ENCODE results near the gene CEP131.

The CEP131 gene

DNA sequence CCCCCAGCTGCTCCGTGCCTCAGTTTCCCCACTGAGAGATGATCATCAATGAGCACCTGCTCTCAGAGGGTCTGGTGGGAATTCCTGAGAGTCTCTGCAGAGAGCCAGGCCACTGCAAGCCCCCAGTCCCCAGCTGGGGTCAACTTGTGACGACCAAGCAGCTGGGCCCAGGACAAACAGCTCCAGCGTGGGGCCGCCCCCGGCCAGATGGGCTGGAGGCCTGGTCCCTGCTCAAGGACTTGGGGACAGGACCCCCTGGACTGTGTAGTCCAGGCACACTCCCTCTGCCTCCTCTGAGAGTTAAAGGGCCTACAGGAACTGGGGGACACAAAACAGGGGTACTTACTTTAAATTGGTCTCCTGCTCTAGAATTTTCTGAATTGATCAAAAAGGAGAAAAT lies 40.2 kb downstream of the CEP131 start:
- no peak for DNase-seq

DNA sequence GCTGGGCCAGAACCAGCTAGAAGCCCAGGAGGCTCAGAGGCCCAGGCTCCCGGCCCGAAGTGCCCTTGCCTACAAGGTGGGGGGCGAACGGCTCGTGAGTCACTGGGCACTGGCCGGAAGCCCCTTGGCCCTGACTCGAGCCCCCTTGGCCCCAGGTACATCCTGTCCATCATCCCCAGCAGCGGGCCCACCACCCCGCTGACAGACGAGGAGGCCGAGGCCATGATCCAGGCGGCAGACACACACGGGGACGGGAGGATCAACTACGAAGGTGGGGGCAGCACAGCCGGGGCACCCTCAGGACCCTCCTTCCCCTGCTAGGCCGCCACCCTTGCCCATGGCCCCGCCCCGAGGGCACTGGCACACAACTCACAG lies 41.0 kb downstream of the CEP131 start:
- DNase-seq = no peak

DNA sequence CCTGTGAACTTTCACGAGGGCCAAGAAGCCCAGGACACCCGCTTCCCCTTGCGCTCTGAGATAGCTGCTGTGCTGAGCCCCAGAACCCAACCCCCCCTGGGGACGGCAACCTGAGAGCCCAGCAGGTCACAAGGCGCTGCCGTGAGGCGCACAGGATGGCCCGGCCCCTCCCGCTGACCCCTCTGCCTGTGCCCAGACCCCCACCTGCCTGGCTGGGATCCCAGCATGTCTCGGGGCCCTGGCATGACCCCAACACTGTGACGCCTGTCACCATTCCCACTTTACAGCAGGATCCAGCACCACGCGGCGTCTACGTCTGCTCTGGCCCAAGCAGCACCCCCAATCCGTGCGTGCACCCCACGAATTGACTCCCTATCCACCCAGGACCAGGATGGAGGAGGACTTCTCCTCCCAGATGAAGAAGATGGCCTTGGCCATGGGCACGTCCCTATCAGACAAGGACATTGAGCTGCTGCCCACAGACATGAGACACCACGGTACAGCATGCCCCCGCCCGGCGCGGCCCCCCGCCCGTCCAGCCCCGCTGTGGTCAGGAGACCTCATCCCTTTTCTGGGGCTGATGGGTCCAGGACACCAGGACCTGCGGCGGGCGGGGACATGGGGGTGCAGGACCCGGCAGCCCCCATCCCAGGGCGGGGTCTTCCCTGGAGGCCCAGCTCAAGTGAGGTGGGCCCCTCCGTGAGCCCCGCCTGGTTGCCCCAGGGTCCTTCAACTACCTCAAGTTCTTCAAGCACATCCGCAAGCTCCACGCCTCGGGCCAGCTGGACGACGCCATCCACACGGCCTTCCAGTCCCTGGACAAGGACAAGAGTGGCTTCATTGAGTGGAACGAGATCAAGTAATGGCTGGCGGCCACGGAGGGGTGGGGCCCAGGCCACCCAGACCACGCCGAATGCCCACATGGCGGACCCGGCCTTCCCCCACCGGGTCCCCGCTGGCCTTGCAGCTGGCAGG lies 41.6 kb downstream of the CEP131 start:
- DNase-seq = no peak

DNA sequence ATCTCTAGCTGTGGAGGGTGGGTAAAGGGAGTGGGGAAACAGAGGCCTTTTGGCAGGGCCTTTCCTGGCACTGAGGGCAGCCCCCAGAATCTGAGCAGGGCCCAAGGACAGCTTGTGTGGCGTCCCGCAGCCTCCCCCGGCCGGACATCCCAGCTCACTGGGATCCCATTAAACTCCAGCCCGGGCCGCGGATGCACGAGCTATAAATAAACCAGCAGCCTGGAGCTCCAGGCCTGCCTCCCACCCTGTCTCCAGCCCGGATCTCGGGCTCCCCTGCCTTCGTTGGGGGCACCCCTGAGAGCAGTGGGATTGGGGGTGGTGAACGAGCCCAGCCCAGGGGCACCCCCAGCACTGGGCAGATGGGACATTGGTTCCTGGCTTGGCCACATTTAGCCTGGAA lies 42.9 kb downstream of the CEP131 start:
- no peak for DNase-seq

DNA sequence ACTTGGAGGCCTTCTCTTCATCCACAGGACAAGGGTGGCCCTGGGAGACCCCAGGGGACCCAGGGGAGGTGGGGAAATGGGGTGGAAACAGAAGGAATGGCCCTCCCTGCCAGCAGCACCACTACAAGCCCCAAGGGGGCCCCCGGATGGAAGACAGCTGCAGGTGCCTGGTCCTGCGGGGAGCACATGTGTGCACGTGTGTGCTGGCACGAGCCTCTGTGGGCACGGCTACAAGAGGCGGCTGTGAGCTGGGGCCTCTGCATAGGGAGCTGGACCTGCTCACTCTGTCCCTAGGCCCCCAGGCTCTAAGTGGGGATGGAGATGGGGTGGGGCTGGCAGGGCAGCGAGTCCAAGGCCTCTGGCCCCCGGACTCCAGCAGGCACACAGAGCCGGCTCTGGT lies 43.5 kb downstream of the CEP131 start:
- no peak for DNase-seq

DNA sequence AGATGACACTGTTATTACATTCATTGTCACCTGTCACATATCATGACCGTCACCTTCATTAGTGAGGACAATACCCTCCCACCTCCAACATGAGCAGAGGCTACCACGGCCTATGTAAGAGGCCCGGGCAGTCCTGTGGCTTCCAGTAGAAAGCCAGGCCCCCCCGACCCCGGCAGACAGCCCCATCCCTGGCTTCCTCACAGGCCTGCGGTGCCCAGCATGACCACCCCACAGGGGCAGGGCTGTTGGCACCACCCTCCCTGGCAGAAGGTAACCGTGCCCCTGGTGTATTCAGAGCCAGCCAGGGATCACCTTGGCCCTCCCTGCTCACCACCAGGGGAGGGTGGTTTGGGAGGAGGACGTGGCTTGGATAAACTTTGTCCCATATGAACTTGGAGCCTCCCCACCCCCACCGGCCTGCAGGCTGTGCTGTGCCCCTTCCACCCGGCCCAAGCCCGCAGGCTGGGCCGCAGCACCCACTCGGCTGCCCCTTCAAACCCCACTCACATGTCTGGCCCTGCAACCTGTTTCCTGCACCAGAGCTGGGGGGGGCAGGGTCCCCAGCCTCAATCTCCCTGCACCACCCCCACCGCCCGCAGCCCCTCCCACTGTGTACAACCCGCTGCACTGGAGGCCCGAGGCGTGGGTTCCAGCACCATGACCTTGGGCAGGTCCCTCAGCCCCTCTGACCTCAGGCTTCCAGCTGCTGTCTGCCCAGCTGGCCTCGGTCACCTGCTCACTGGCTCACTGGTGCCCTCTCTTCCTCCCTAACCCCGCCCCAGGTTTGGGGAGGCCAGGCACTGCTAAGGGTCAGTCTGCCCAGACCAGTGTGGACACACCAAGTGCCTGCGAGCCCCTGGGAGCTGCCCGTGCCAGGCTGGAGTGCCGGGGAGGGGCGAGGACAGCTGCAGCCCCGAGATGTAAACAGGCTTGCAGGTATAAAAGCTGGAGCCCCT lies 44.4 kb downstream of the CEP131 start:
- DNase-seq = no peak

DNA sequence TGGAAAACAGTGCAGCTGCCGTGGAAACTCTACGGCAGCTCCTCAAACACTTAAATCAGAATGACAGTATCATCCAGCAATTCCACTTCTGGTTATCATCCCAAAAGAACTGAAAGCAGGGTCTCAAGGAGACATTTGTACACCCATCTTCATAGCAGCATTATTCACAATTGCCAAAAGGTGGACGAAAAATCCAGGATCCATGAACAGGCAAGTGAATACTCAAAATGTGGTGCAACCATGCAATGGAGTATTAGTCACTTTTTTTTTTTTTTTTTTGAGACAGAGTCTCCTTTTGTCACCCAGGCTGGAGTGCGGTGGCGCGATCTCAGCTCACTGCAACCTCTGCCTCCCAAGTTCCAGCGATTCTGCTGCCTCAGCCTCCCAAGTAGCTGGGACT lies 46.1 kb downstream of the CEP131 start:
- DNase-seq = no peak

DNA sequence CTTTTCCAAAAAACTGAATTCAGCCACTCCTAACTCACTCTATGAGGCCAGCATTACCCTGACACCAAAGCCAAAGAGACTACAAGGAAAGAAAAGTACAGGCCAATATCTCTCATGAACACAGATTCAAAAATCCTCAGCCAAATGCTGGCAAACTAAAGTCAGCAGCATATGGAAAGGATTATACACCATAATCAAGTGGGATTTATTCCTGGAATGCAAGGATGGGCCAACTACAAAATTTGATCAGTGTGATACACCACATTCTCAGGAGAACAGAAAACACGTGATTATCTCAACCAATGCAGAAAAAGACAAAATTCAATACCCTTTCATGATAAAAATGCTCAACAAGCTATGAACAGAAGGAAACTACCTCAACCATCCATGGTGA lies 49.0 kb downstream of the CEP131 start:
- DNase-seq = no peak

DNA sequence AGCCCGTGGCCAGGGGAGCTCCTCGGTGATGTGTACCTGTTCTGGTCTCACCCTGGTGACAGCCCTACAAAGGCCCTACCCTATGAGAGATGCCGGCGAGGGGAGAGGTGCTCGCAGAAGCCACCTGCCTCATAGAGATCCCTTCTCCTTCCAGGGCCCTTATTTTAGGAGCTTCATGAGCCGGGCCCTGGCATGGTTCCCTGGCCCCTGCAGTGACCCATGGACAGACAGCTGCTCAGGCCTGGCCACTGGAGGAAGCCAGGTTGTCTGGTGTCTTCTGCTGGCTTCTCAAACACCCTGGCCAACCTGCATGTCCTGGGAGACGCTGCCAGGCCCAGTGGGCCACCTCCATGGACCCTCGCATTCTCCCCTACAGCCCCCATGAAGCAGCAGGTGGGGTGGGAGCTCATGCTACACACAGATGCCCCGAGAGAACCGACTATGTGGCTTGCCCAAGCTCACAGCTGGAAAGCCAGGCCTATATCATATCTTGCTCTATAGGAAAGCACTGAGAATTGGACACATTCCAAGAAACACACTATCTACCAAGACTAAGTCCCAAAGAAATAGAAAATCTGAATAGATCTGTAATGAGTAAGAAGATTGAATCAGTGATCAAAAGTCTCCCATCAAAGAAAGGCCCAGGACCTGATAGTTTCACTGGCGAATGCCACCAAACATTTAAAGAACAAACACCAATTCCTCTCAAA lies 49.6 kb downstream of the CEP131 start:
- no peak for DNase-seq

DNA sequence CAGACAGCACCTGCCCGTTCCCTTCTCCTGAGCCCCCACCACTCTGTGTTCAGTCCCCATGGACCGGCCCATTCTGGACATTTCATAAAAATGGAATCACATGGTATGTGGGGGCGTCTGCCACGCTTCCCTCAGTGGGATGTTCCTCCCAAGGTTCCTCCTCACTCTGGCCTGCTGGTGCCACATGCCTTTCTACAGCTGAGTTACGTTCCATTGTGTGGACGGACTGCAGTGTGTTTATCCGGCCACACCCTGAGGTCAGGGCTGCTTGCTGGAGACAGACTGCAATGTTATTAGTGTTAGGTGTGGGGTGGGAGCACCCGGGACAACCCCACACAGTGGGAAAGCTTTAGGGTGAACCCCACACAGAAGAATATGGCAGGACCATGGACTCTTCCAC lies 50.8 kb downstream of the CEP131 start:
- DNase-seq = no peak

DNA sequence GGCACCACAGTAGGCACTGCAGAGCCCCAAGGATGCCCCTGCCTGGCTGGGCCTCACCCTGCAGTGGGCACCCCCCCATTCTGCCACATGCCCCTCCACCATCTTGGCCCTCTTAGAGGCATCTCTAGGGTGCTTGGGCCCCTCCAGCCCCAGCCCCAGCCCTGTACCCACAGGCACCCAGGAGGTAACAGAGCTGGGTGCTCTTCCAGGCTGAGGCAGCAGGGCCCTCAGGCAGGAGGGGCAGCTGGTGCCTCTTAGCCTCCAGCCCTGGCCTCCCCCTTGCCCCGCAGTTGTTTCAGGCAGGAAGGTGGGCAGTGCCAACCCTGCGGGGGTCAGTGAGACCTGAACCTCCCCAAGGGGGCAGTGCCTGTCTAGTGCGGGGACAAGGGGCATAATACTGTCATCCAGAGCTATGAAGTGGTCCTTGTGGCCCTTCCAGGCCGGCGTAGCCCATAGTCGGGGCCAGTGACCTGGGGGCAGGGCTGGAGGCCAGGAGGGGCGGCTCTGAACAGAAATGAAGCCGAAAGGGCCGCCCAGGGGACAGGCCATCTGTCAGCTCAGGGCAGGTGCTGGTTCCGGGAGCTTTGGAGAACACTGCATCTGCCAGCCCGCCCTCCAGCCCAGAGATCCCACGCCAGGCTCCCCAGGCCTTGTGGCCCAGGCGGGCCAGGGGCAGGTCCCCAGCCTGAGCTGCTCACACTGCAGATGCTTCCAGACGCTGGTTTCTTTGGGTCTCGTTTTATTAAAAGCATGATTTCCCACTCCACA lies 51.9 kb downstream of the CEP131 start:
- no peak for DNase-seq

DNA sequence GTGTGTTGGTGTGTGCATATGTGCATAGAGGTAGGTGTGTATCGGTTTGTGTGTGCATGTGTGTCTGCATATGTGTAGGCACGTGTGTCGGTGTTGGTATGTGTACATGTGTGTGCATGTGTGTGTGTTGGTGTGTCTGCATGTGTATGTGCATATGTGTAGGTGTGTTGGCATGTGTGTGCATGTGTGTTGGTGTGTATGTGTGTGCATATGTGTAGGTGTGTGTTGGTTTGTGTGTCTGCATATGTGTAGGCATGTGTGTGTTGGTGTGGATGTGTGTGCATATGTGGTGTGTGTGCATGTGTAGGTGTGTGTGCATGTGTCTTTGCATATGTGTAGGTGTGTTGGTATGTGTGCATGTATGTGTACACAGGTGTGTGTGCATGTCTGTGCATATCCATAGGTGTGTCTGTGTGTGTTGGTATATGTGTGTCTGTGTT lies 52.9 kb downstream of the CEP131 start:
- no peak for DNase-seq

DNA sequence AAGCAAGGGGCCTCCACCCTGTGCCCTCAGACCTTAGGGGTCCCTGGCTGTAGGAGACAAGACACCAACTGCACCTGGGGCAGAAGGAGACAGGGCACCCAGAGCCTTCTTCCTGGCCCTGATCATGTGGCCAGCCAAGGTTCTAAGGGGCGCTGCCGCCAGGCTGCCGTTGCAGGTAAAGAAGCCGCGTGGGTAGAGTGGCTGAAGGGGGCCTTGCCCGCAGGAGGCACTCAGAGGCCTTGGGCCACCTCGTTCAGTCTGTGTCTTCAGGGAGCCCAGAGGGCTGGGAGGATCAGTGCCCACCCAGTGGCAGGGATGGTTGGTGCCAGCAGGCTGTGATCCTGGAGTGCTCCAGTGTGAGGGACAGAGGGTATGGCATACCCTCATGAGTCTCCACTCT lies 55.1 kb downstream of the CEP131 start:
- no peak for DNase-seq

DNA sequence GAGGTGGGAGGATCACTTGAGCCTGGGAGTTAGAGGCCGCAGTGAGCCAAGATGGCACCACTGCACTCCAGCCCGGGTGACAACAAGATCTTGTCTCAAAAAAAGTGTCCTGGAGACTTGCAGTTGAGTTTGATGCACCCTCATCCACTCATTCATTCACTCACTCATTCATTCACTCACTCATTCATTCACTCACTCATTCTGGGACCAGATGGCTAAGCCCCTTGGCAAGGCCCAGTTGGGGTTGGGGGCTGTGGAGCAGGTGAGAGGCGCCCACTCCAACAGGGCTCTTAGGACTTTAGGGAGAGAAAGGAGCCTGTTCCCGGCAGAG lies 55.6 kb downstream of the CEP131 start:
- no peak for DNase-seq

DNA sequence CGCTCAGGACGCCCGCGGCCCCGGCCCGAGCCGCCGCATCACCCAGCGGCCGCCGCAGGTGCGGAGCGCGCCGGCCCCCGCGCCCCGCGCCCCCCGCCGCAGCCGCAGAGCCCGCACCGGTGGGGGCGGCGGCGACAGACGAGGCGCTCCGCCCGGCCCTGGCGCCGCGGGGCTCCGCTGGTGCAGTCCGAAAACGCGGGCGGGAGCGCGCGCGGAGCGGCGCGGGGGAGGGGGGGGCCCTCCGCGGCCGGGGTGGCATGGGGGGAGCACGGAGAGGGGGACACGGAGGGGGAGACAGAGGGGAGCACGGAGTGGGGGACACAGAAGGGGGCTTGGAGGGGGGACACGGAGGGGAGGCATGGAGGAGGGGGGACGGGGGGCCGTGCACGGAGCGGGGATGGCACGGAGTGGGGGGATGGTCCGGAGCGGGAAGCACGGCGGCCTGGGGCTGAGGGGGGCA lies 56.7 kb downstream of the CEP131 start, which contains the start of gene AATK:
Gene AATK (minus strand): TSS at position 189 of the 460 bp plus-strand sequence. CDS start 229 bp downstream, outside the sequence.
- no peak for DNase-seq

DNA sequence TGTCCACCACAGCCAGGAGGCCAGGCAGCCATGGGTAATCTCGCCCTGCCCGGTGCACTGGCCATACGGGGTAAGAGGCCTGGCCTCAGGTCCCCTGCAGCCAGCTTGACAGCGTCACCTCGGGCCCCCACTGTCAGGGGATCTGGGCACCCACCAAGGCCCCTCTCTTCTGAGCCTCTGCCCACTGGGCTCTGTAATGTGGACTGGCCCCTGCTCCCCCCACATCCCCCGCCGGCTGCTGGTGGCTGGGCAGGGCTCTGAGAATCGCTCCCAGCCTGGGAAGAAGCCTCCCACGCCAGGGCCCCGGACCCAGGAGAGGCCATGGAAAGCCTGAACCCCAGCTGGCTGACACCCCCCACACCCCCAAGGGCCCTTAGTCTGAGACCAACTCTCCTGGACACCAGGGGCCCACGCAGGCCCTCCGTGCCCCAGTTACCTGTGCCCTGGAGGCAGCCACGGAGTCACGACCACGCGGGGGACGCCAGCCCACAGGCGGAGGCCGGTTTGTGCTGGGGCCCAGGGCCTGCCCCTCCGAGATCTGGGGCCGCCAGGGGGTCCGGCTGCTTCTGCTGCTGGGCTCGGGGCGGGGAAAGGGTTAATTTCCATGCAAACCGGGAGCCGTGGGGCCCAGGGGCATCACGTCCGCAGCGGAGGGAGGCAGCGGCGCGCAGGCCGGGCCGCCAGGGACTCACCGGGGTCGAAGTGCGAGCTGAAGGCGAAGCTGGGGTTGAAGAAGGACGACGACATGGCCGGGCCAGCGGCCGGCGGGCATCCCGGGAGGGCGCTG lies 57.3 kb downstream of the CEP131 start, which contains the start of gene PVALEF:
Gene PVALEF (plus strand): TSS at position 262 of the 787 bp plus-strand sequence. CDS start 15,720 bp downstream, outside the sequence.
- DNase-seq = no peak

DNA sequence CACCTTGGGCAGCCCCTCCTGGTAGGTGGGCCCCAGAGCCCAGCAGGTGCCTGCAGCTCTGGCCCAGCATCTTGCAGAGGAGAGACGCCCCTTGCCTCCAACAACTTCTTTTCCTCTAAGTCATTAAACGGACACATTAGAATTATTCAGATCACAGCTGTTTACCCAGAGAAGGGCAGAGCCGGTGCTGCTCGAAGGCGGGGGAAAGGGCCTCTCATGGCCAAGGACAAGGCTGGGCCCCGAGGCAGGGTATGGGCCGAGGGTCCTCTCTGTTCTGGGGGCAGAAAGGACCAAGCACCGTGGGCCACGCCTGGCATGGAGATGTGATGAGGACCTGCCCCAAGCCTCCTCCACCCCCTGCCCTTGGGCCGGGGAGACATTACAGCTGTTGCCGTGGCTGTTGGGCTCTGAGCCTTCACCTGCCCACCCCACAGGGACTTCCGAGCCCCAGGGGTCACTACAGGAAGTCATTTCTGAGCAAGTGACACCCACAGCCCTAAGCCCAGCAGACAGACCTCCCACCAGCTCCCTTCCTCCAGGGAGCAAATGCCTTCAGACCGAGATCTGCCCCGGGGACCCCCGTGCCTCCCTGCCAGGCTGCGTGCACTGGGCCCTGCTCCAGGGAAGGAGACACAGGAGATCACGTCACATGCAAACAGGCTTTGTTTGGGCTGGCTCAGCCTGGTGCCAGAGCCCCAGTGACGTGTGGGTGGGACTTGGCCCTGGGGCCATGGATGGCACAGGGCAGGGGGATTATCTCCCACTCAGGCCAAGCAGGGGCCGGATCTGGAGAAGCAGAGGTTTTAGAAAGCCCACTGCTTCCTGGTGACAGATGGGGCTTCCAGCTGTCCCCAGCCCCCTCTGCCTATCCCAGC lies 58.2 kb downstream of the CEP131 start:
- no peak for DNase-seq

DNA sequence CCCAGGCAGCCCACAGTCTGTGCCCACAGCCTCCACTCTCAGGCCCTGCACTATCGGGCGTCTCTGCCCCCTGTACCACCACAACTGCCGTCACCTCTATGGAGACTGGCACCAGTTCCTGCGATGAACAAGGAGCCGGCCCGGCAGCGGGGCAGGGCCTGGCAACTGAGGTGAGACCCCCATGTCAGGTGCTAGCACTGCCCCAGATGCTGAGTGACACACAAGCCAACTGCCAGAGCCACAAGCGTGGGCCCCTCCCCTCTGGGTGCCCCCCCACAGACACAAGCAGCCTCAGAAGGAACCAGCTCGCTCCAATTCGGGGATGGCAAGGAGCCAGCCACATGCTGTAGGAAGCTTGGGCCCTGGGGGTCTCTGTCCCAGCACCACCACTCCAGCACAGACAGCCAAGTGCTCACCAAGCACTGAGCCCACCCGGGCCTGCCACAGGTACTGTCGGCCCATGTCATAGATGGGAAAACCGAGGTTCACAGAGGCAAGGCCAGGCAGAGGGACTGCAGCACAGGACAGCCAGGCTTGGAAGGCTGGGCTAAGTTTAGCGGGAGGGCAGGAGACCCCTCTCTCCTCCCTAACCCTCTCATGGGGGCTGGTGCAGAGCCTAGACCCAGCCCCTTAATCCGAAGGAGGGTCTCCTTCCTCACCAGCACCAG lies 58.9 kb downstream of the CEP131 start:
- no peak for DNase-seq

DNA sequence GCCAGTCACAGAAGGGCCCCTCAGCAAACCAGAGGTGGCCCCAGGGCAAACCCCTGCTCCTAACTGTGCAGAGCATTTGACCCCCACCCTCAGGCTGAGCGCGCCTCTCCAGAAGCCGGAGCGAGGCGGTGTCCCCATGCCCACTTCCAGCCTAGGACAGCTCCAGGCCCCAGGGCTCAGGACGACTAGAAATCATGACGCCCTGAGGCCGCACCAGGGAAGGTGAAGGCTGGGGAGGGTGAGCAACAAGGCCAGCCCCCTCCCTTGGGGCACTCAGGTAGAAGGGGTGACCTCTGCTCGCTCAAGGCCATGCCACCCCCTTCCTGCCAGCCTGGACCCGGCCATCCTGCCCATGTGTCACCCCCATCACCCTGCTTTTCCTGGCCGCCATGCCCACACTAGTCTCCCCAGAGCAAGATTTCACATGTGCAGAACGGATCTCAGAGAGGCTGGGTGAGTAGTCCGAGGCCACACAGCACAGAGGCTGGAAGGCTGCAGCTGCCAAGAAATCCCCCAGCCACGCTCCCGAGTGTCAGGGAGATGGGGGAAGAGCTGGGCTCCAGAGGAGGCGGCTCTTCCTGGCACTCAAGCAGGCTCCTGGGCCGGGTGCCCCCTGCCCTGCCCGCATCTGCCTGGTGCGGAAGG lies 59.6 kb downstream of the CEP131 start:
- DNase-seq = no peak
